CD4-positive, CD25-positive, alpha-beta regulatory T cell (primary cell): ENCODE data around the gene STIP1. TPM values are rescaled to one million over a fixed set of nuclear protein-coding genes. Genes with fewer than 3 reads are reported as not detected.

ENCODE experiments used
- polyA plus RNA-seq, 4 donors: library from polyadenylated mRNA; unstranded; fragments of 300-500 nt; fragmentation: Illumina TruSeq; gene quantifications; one replicate each; pipeline ENCODE4 v1.2.3, GENCODE V29; 2021
- total RNA-seq: library from RNA; stranded (reverse); gene quantifications from one replicate; pipeline ENCODE4 v1.2.3, GENCODE V29; 2022

STIP1 gene
- total and polyA plus RNA-seq, 5 donors from 2014 or later: 57.8 to 72.3 (median 64.1) TPM

Other genes with a start within 250 kb of the STIP1 start
- gene NAA40, start 247.2 kb upstream of the STIP1 start, total RNA-seq: 18.7 TPM
- 1 to 10 TPM; 7.4 to 7.6 (median 7.5) TPM for gene NAA40, start 247.2 kb upstream of the STIP1 start, polyA plus RNA-seq
- gene COX8A, start 211.6 kb upstream of the STIP1 start, total RNA-seq: 124 TPM
- 100 to 1,000 TPM; 426 to 582 (median 526) TPM for gene COX8A, start 211.6 kb upstream of the STIP1 start, polyA plus RNA-seq
- gene OTUB1, start 199.7 kb upstream of the STIP1 start, total RNA-seq: 78.6 TPM
- gene OTUB1, start 199.7 kb upstream of the STIP1 start, polyA plus RNA-seq: 100 to 1,000 TPM; 156 to 216 (median 166) TPM
- gene FLRT1, start 150.2 kb upstream of the STIP1 start, total RNA-seq: not detected
- under 1 TPM in 1 of 4 donors, not detected in 3; 0.21 TPM for gene FLRT1, start 150.2 kb upstream of the STIP1 start, polyA plus RNA-seq
- 5.6 TPM for gene MACROD1, start 20.1 kb upstream of the STIP1 start, total RNA-seq
- 10 to 100 TPM in 1 of 4 donors, 1 to 10 TPM in 3; 5.3 to 12.7 (median 7.0) TPM for gene MACROD1, start 20.1 kb upstream of the STIP1 start, polyA plus RNA-seq
- 156 TPM for gene FERMT3, start 20.6 kb downstream of the STIP1 start, total RNA-seq
- gene FERMT3, start 20.6 kb downstream of the STIP1 start, polyA plus RNA-seq: 100 to 1,000 TPM; 151 to 183 (median 175) TPM
- gene TRPT1, start 40.0 kb downstream of the STIP1 start, total RNA-seq: 14.6 TPM
- 10 to 100 TPM; 33.2 to 37.0 (median 35.3) TPM for gene TRPT1, start 40.0 kb downstream of the STIP1 start, polyA plus RNA-seq
- gene NUDT22, start 40.1 kb downstream of the STIP1 start, total RNA-seq: 43.1 TPM
- 10 to 100 TPM; 35.8 to 46.9 (median 40.7) TPM for gene NUDT22, start 40.1 kb downstream of the STIP1 start, polyA plus RNA-seq
- gene DNAJC4, start 44.4 kb downstream of the STIP1 start, total RNA-seq: 41.9 TPM
- 10 to 100 TPM; 18.1 to 22.8 (median 20.4) TPM for gene DNAJC4, start 44.4 kb downstream of the STIP1 start, polyA plus RNA-seq
- gene VEGFB, start 48.4 kb downstream of the STIP1 start, total RNA-seq: 19.6 TPM
- gene VEGFB, start 48.4 kb downstream of the STIP1 start, polyA plus RNA-seq: 1 to 10 TPM; 6.5 to 8.6 (median 8.0) TPM
- gene FKBP2, start 54.9 kb downstream of the STIP1 start, total RNA-seq: 21.1 TPM
- 10 to 100 TPM; 36.8 to 47.8 (median 43.2) TPM for gene FKBP2, start 54.9 kb downstream of the STIP1 start, polyA plus RNA-seq
- 22.4 TPM for gene PPP1R14B, start 60.8 kb downstream of the STIP1 start, total RNA-seq
- gene PPP1R14B, start 60.8 kb downstream of the STIP1 start, polyA plus RNA-seq: 10 to 100 TPM; 23.0 to 37.6 (median 29.4) TPM
- gene PLCB3, start 65.4 kb downstream of the STIP1 start, total RNA-seq: 3.6 TPM
- gene PLCB3, start 65.4 kb downstream of the STIP1 start, polyA plus RNA-seq: under 1 TPM; 0.10 to 0.40 (median 0.25) TPM
- 25.7 TPM for gene BAD, start 98.5 kb downstream of the STIP1 start, total RNA-seq
- gene BAD, start 98.5 kb downstream of the STIP1 start, polyA plus RNA-seq: 10 to 100 TPM; 39.9 to 50.4 (median 46.3) TPM
- gene GPR137, start 99.7 kb downstream of the STIP1 start, total RNA-seq: 26.0 TPM
- gene GPR137, start 99.7 kb downstream of the STIP1 start, polyA plus RNA-seq: 1 to 10 TPM; 4.1 to 8.1 (median 5.8) TPM
- gene KCNK4, start 105.1 kb downstream of the STIP1 start, total RNA-seq: not detected
- not detected for gene KCNK4, start 105.1 kb downstream of the STIP1 start, polyA plus RNA-seq
- not detected for gene CATSPERZ, start 114.2 kb downstream of the STIP1 start, total RNA-seq
- gene CATSPERZ, start 114.2 kb downstream of the STIP1 start, polyA plus RNA-seq: not detected
- 28.6 TPM for gene ESRRA, start 119.4 kb downstream of the STIP1 start, total RNA-seq
- 1 to 10 TPM; 6.0 to 7.4 (median 6.4) TPM for gene ESRRA, start 119.4 kb downstream of the STIP1 start, polyA plus RNA-seq
- gene TRMT112, start 131.4 kb downstream of the STIP1 start, total RNA-seq: 95.6 TPM
- 100 to 1,000 TPM; 418 to 512 (median 480) TPM for gene TRMT112, start 131.4 kb downstream of the STIP1 start, polyA plus RNA-seq
- gene PRDX5, start 131.9 kb downstream of the STIP1 start, total RNA-seq: 40.1 TPM
- 100 to 1,000 TPM; 170 to 217 (median 187) TPM for gene PRDX5, start 131.9 kb downstream of the STIP1 start, polyA plus RNA-seq
- 144 TPM for gene CCDC88B, start 154.0 kb downstream of the STIP1 start, total RNA-seq
- gene CCDC88B, start 154.0 kb downstream of the STIP1 start, polyA plus RNA-seq: 10 to 100 TPM in 2 of 4 donors, 1 to 10 TPM in 2; 7.4 to 11.7 (median 9.7) TPM
- gene RPS6KA4, start 173.0 kb downstream of the STIP1 start, total RNA-seq: 32.7 TPM
- 10 to 100 TPM in 2 of 4 donors, 1 to 10 TPM in 2; 6.3 to 14.6 (median 11.1) TPM for gene RPS6KA4, start 173.0 kb downstream of the STIP1 start, polyA plus RNA-seq